IMR-90 (cell line): Measurements from ENCODE around the gene GABPB2. TPM values are rescaled to one million over a fixed set of nuclear protein-coding genes. Genes with fewer than 3 reads are reported as not detected.

Experiments
- ATAC-seq: fragments of 200-7000 bp; cut with Tn5 transposase; 2 replicates; pipeline ENCODE4 v1.9.1; 2020; ENCODE audit warnings: low read depth, mild to moderate bottlenecking, moderate library complexity
- BruUV-seq: library from RNA; stranded (reverse); fragments of 400-500 nt; replicated peaks from 2 replicates; lab custom pipeline; 2021; lab: Mats Ljungman, UMichigan
- CTCF ChIA-PET: fragments of 300-600 bp; formaldehyde crosslinking; extraction: SDS; loops from one replicate; lab custom pipeline; 2021; ENCODE audit warnings: antibody characterized with exemption; lab: Yijun Ruan, JAX
- POLR2A ChIA-PET: fragments of 300-600 bp; sonication (Branson Sonifier 250); formaldehyde crosslinking; loops from one replicate; lab custom pipeline; 2022; ENCODE audit warnings: antibody characterized with exemption; ENCODE audit not compliant: unreplicated experiment; lab: Charles Lee
- DNase-seq: peaks from one replicate; pipeline ENCODE4 v3.0.0; 2013
- H2AFZ ChIP-seq: replicated peaks from 2 replicates; pipeline ENCODE3; 2013; ENCODE audit warnings: low read length, mild to moderate bottlenecking; ENCODE audit not compliant: poor library complexity
- H2AK5ac ChIP-seq: 2 replicates; pipeline ENCODE4 v1.6.1; 2013; ENCODE audit warnings: low read depth, low read length, inconsistent platforms
- H2AK9ac ChIP-seq: replicated peaks from 2 replicates; pipeline ENCODE3; 2013; ENCODE audit warnings: mild to moderate bottlenecking, low read depth, low read length, moderate library complexity; ENCODE audit not compliant: poor library complexity
- H2BK120ac ChIP-seq: 2 replicates; pipeline ENCODE4 v1.6.1; 2013; ENCODE audit warnings: low read depth, low read length, inconsistent platforms
- H2BK15ac ChIP-seq: 3 replicates; pipeline ENCODE4 v1.6.1; 2013; ENCODE audit warnings: low read depth, low read length, inconsistent platforms
- H2BK20ac ChIP-seq: 2 replicates; pipeline ENCODE4 v1.6.1; 2013; ENCODE audit warnings: low read depth, mild to moderate bottlenecking, inconsistent platforms, low read length, moderate library complexity
- H2BK5ac ChIP-seq: 2 replicates; pipeline ENCODE4 v1.6.1; 2013; ENCODE audit warnings: mild to moderate bottlenecking, low read depth, low read length, inconsistent platforms; ENCODE audit not compliant: poor library complexity, severe bottlenecking
- H3K14ac ChIP-seq: replicated peaks from 2 replicates; pipeline ENCODE4 v1.6.1; 2013; ENCODE audit warnings: low read depth, low read length, inconsistent platforms
- H3K18ac ChIP-seq: 2 replicates; pipeline ENCODE4 v1.6.1; 2013; ENCODE audit warnings: low read depth, low read length, control low read depth
- H3K23ac ChIP-seq: 2 replicates; pipeline ENCODE4 v1.6.1; 2013; ENCODE audit warnings: low read depth, low read length, inconsistent platforms
- H3K27ac ChIP-seq: 2 replicates; pipeline ENCODE4 v1.5.1; 2013; ENCODE audit warnings: mild to moderate bottlenecking, control low read depth, low read length; ENCODE audit not compliant: insufficient read depth
- H3K27me3 ChIP-seq: 2 replicates; pipeline ENCODE4 v1.6.1; 2013; ENCODE audit warnings: low read length; ENCODE audit not compliant: control insufficient read depth, insufficient read depth
- H3K36me3 ChIP-seq: 2 replicates; pipeline ENCODE4 v1.6.1; 2013; ENCODE audit warnings: low read length, mixed read lengths; ENCODE audit not compliant: control insufficient read depth, insufficient read depth
- H3K4ac ChIP-seq: 2 replicates; pipeline ENCODE4 v1.6.1; 2013; ENCODE audit warnings: low read depth, low read length, inconsistent platforms
- H3K4me1 ChIP-seq: 2 replicates; pipeline ENCODE4 v1.6.1; 2013; ENCODE audit warnings: low read length, mixed read lengths; ENCODE audit not compliant: control insufficient read depth, insufficient read depth
- H3K4me2 ChIP-seq: 2 replicates; pipeline ENCODE4 v1.6.1; 2013; ENCODE audit warnings: low read depth, mild to moderate bottlenecking, control low read depth, low read length, moderate library complexity
- H3K4me3 ChIP-seq: 2 replicates; pipeline ENCODE4 v1.5.1; 2013; ENCODE audit warnings: low read depth, mild to moderate bottlenecking, control low read depth, low read length, moderate library complexity; ENCODE audit not compliant: insufficient read depth
- H3K56ac ChIP-seq: 2 replicates; pipeline ENCODE4 v1.6.1; 2013; ENCODE audit warnings: low read length, inconsistent platforms; ENCODE audit not compliant: insufficient read depth; ENCODE audit errors: extremely low read depth
- H3K79me1 ChIP-seq, 2 experiments: 2 replicates each; pipeline ENCODE4 v1.6.1; 2013; ENCODE audit warnings: low read length in 2 of 2, inconsistent platforms in 1 of 2, low read depth in 1 of 2
- H3K9ac ChIP-seq: 2 replicates; pipeline ENCODE4 v1.6.1; 2013; ENCODE audit warnings: low read depth, low read length, control low read depth
- H3K9me1 ChIP-seq: 2 replicates; pipeline ENCODE4 v1.6.1; 2013; ENCODE audit warnings: low read length, inconsistent platforms; ENCODE audit not compliant: insufficient read depth
- H3K9me3 ChIP-seq: 2 replicates; pipeline ENCODE4 v1.6.1; 2013; ENCODE audit warnings: low read length; ENCODE audit not compliant: control insufficient read depth, insufficient read depth
- H4K20me1 ChIP-seq: 2 replicates; pipeline ENCODE4 v1.6.1; 2013; ENCODE audit warnings: low read length, inconsistent platforms; ENCODE audit not compliant: insufficient read depth
- H4K5ac ChIP-seq: 2 replicates; pipeline ENCODE4 v1.6.1; 2013; ENCODE audit warnings: mild to moderate bottlenecking, low read depth, low read length, control low read depth
- H4K8ac ChIP-seq, 2 experiments: 2 replicates each; pipeline ENCODE4 v1.6.1; 2013; ENCODE audit warnings: low read depth in 2 of 2, low read length in 2 of 2, control low read depth in 1 of 2, inconsistent platforms in 1 of 2
- H4K91ac ChIP-seq: 2 replicates; pipeline ENCODE4 v1.6.1; 2013; ENCODE audit warnings: low read depth, low read length, inconsistent platforms; ENCODE audit not compliant: insufficient read depth
- BHLHE40 ChIP-seq: fragments of 150-350 bp; IDR thresholded peaks from 2 replicates; pipeline ENCODE4 v1.6.1; 2016; ENCODE audit warnings: mild to moderate bottlenecking, low read depth, low read length
- CEBPB ChIP-seq: IDR thresholded peaks from 2 replicates; pipeline ENCODE4 v1.6.1; 2012; ENCODE audit warnings: low read depth, low read length, improper control_type of control experiment
- CHD1 ChIP-seq: IDR thresholded peaks from 2 replicates; pipeline ENCODE4 v1.6.1; 2012; ENCODE audit warnings: low read depth, low read length, improper control_type of control experiment
- CTCF ChIP-seq: conservative IDR thresholded peaks from 2 replicates; pipeline ENCODE4 v1.5.1; 2012; ENCODE audit warnings: mild to moderate bottlenecking, low read depth, low read length, improper control_type of control experiment
- ELK1 ChIP-seq: fragments of 150-350 bp; IDR thresholded peaks from 2 replicates; pipeline ENCODE4 v1.6.1; 2016; ENCODE audit warnings: low read depth, mild to moderate bottlenecking, low read length, moderate library complexity, borderline replicate concordance
- FOS ChIP-seq: fragments of 150-350 bp; IDR thresholded peaks from 2 replicates; pipeline ENCODE4 v1.6.1; 2016; ENCODE audit warnings: low read depth, low read length
- MAFK ChIP-seq: IDR thresholded peaks from 2 replicates; pipeline ENCODE4 v1.6.1; 2012; ENCODE audit warnings: low read depth, low read length, improper control_type of control experiment
- MAZ ChIP-seq: IDR thresholded peaks from 2 replicates; pipeline ENCODE4 v1.6.1; 2012; ENCODE audit warnings: low read depth, mild to moderate bottlenecking, low read length, improper control_type of control experiment, moderate library complexity, borderline replicate concordance
- MXI1 ChIP-seq: IDR thresholded peaks from 2 replicates; pipeline ENCODE4 v1.6.1; 2012; ENCODE audit warnings: low read depth, mild to moderate bottlenecking, low read length, moderate library complexity, borderline replicate concordance
- NFE2L2 ChIP-seq: fragments of 150-350 bp; IDR thresholded peaks from 2 replicates; pipeline ENCODE4 v1.6.1; 2016; ENCODE audit warnings: low read depth, mild to moderate bottlenecking, low read length
- POLR2A ChIP-seq: IDR thresholded peaks from 2 replicates; pipeline ENCODE4 v1.6.1; 2012; ENCODE audit warnings: mild to moderate bottlenecking, low read depth, low read length
- RAD21 ChIP-seq: IDR thresholded peaks from 2 replicates; pipeline ENCODE4 v1.6.1; 2012; ENCODE audit warnings: low read length, improper control_type of control experiment
- RCOR1 ChIP-seq: IDR thresholded peaks from 2 replicates; pipeline ENCODE4 v1.6.1; 2012; ENCODE audit warnings: mild to moderate bottlenecking, low read length, improper control_type of control experiment; ENCODE audit not compliant: insufficient replicate concordance
- RFX5 ChIP-seq: IDR thresholded peaks from 2 replicates; pipeline ENCODE4 v1.8.0; 2012; ENCODE audit warnings: low read depth, mild to moderate bottlenecking, low read length, moderate library complexity
- SMC3 ChIP-seq: fragments of 150-350 bp; IDR thresholded peaks from 2 replicates; pipeline ENCODE4 v1.6.1; 2016; ENCODE audit warnings: low read depth, mild to moderate bottlenecking, antibody characterized with exemption, low read length, moderate library complexity
- WGBS, 2 experiments: methylation state at CpG; one replicate each; pipeline versions ENCODE4 v1.1.5 to v1.1.7; 2013; ENCODE audit warnings: missing lambda C conversion rate in 2 of 2; ENCODE audit not compliant: insufficient read length in 1 of 2; ENCODE audit errors: extremely low coverage in 2 of 2; 5-methylcytosine and 5-hydroxymethylcytosine counted together
- dilution Hi-C: fragments of 300-500 bp; cut with HindIII; formaldehyde crosslinking; loops from one replicate; pipeline ENCODE4 v1.14.3; 2018; ENCODE audit warnings: low sequenced_read_pairs; ENCODE audit not compliant: unreplicated experiment
- in situ Hi-C: fragments of 300-500 bp; cut with MboI; formaldehyde crosslinking; loops from 3 replicates; pipeline ENCODE4 v1.14.3; 2019; ENCODE audit warnings: low sequenced_read_pairs, inconsistent platforms, mixed read lengths
- intact Hi-C: fragments of 100-400 bp; cut with micrococcal nuclease; formaldehyde crosslinking; loops from 2 replicates; pipeline ENCODE4 v1.10.0; 2022
- polyA plus RNA-seq, 3 experiments: library from polyadenylated mRNA; depleted of rRNA; stranded (reverse); fragments of >200 nt; gene quantifications; 2 replicates each; pipeline ENCODE4 v1.2.3, GENCODE V29; 2012; ENCODE audit warnings: low replicate concordance in 1 of 3
- total RNA-seq: library from RNA; depleted of rRNA; stranded (reverse); fragments of >200 nt; gene quantifications from 2 replicates; pipeline ENCODE4 v1.2.3, GENCODE V29; 2012
- TF ChIP-seq, protein P1 (sequence below): fragments of 150-350 bp; IDR thresholded peaks from 2 replicates; pipeline ENCODE4 v1.6.1; 2017; ENCODE audit warnings: mild to moderate bottlenecking, antibody characterized with exemption, low read length, low read depth

Gene GABPB2
- total and polyA plus RNA-seq, 2 of the 4 experiments (the other 2 are of a cell fraction) = 7.5 to 12.9 TPM

DNA sequence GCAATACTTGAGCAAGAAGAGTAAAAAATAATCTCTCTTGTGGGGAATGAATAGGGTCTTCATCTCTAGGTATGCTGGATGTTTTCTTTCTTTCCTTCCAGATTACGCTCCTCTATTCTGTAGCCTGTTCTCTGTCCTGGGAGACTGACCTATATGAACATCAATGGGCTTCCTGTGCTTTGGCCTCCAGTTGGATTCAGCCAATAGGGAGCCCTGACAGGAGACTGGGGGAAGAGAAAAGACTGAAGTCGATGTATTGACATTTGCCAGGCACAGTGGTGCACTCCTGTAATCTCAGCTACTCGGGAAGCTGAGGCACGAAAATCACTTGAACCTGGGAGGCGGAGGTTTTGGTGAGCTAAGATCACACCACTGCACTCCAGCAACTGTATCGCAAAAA, 58.2 kb downstream of the GABPB2 start:
- H3K27ac ChIP-seq = no peak overlapping the region
- H3K79me1 ChIP-seq = no peaks in the 10 kb centered on the region
- no peaks in the 10 kb centered on the region for H3K4me1 ChIP-seq
- no peak overlapping the region for H2AK5ac ChIP-seq
- H3K4me2 ChIP-seq = no peak overlapping the region
- H4K20me1 ChIP-seq = no peaks in the 10 kb centered on the region
- H3K9me3 ChIP-seq = no peaks in the 10 kb centered on the region
- ATAC-seq (no peak), DNase-seq (no peak)
- H3K27me3 ChIP-seq = peaks cover 9% of the 10 kb centered on the region
- H3K18ac ChIP-seq = no peak overlapping the region
- H3K36me3 ChIP-seq = no peaks in the 10 kb centered on the region
- ChIA-PET CTCF (interaction anchor here (1.0 kb wide), 1 partner anchor 29 kb away, joined by 3 read pairs; no protein-coding TSS in a partner anchor), POLR2A (interaction anchor here (0.6 to 0.7 kb wide), 2 partner anchors 28 to 160 kb away, joined by 3 to 5 read pairs; no protein-coding TSS in a partner anchor)
- H4K8ac ChIP-seq = no peak overlapping the region
- no peak overlapping the region for H2BK15ac ChIP-seq
- H2BK120ac ChIP-seq = no peak overlapping the region
- no peak overlapping the region for H3K9ac ChIP-seq
- H3K23ac ChIP-seq = no peak overlapping the region
- no peak overlapping the region for H2AFZ ChIP-seq
- H2BK5ac ChIP-seq = no peak overlapping the region
- no peak overlapping the region for H2BK20ac ChIP-seq
- H4K5ac ChIP-seq = no peak overlapping the region
- H4K91ac ChIP-seq = no peak overlapping the region
- dilution Hi-C loops (no loop called here), intact Hi-C loops (no loop called here), in situ Hi-C loops (no loop called here)
- no peak overlapping the region for H2AK9ac ChIP-seq
- BruUV-seq = no TSS peak
- no peak overlapping the region for H3K56ac ChIP-seq
- no peak overlapping the region for H3K14ac ChIP-seq
- H3K4me3 ChIP-seq = no peak overlapping the region
- no peaks in the 10 kb centered on the region for H3K9me1 ChIP-seq
- H3K4ac ChIP-seq = no peak overlapping the region
- whole genome bisulfite sequencing, 2 experiments = no CpG with 5 or more reads among the region's 6 CpGs
- no peak for TF ChIP-seq NFE2L2
- TF ChIP-seq RFX5 = no peak
- TF ChIP-seq MXI1 = no peak
- TF ChIP-seq RCOR1 = no peak
- TF ChIP-seq ELK1 = no peak
- no peak for TF ChIP-seq POLR2A
- TF ChIP-seq FOS = no peak
- TF ChIP-seq SMC3 = no peak
- no peak for TF ChIP-seq MAFK
- TF ChIP-seq, protein P1, sequence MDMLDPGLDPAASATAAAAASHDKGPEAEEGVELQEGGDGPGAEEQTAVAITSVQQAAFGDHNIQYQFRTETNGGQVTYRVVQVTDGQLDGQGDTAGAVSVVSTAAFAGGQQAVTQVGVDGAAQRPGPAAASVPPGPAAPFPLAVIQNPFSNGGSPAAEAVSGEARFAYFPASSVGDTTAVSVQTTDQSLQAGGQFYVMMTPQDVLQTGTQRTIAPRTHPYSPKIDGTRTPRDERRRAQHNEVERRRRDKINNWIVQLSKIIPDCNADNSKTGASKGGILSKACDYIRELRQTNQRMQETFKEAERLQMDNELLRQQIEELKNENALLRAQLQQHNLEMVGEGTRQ = no peak
- TF ChIP-seq CEBPB = no peak
- TF ChIP-seq CHD1 = no peak
- no peak for TF ChIP-seq CTCF
- no peak for TF ChIP-seq BHLHE40
- no peak for TF ChIP-seq MAZ
- TF ChIP-seq RAD21 = no peak
